HepG2 (cell line): Measurements from ENCODE around the gene FN1. TPM values are rescaled to one million over a fixed set of nuclear protein-coding genes. Genes with fewer than 3 reads are reported as not detected.

ENCODE experiments used
- ATF6 ChIP-seq: sonication (generic); formaldehyde crosslinking; conservative IDR thresholded peaks from 2 replicates; pipeline ENCODE4 v1.4.0; 2020; ENCODE audit warnings: missing genetic modification reagents
- EZH2 ChIP-seq: conservative IDR thresholded peaks from 2 replicates; pipeline ENCODE4 v1.6.1; 2012; ENCODE audit warnings: mild to moderate bottlenecking, low read depth, low read length, moderate library complexity
- KLF6 ChIP-seq: IDR thresholded peaks from 2 replicates; pipeline ENCODE4 v1.8.0; 2016; ENCODE audit warnings: missing biosample characterization, missing genetic modification reagents
- MIER2 ChIP-seq: IDR thresholded peaks from 2 replicates; pipeline ENCODE4 v1.6.1; 2016; ENCODE audit warnings: missing biosample characterization, missing genetic modification reagents
- MXI1 ChIP-seq: IDR thresholded peaks from 3 replicates; pipeline ENCODE4 v1.6.1; 2012; ENCODE audit warnings: low read depth, low read length, inconsistent platforms, borderline replicate concordance
- NFRKB ChIP-seq: fragments of 450-650 bp; IDR thresholded peaks from 2 replicates; pipeline ENCODE4 v1.6.1; 2017
- RCOR2 ChIP-seq: IDR thresholded peaks from 2 replicates; pipeline ENCODE4 v1.6.1; 2016; ENCODE audit warnings: missing biosample characterization, missing genetic modification reagents
- SKIL ChIP-seq: sonication (generic); formaldehyde crosslinking; IDR thresholded peaks from 2 replicates; pipeline ENCODE4 v1.8.0; 2022; ENCODE audit warnings: missing genetic modification reagents, mild to moderate bottlenecking, moderate library complexity, borderline replicate concordance
- SMAD1 ChIP-seq: sonication (generic); formaldehyde crosslinking; IDR thresholded peaks from 2 replicates; pipeline ENCODE4 v1.4.0; 2020; ENCODE audit warnings: missing genetic modification reagents, low read depth, mild to moderate bottlenecking, borderline replicate concordance
- ZBTB33 ChIP-seq: sonication (generic); formaldehyde crosslinking; IDR thresholded peaks from 2 replicates; pipeline ENCODE4 v1.4.0; 2020; ENCODE audit warnings: missing genetic modification reagents
- ZFP91 ChIP-seq: sonication (generic); formaldehyde crosslinking; IDR thresholded peaks from 2 replicates; pipeline ENCODE4 v1.9.0; 2022; ENCODE audit warnings: missing genetic modification reagents, mild to moderate bottlenecking, borderline replicate concordance
- ZNF275 ChIP-seq: sonication (generic); formaldehyde crosslinking; IDR thresholded peaks from 2 replicates; pipeline ENCODE4 v1.8.0; 2022; ENCODE audit warnings: missing genetic modification reagents, mild to moderate bottlenecking, inconsistent platforms, borderline replicate concordance
- ZNF3 ChIP-seq: IDR thresholded peaks from 2 replicates; pipeline ENCODE4 v1.7.0; 2017; ENCODE audit warnings: inconsistent platforms
- ZNF33A ChIP-seq: sonication (generic); formaldehyde crosslinking; IDR thresholded peaks from 2 replicates; pipeline ENCODE4 v1.5.1; 2020; ENCODE audit warnings: missing genetic modification reagents, mild to moderate bottlenecking, moderate library complexity, borderline replicate concordance
- ZNF773 ChIP-seq: sonication (generic); formaldehyde crosslinking; IDR thresholded peaks from 2 replicates; pipeline ENCODE4 v1.4.0; 2020; ENCODE audit warnings: missing genetic modification reagents, borderline replicate concordance
- ZNF777 ChIP-seq: sonication (generic); formaldehyde crosslinking; IDR thresholded peaks from 2 replicates; pipeline ENCODE4 v1.4.0; 2020; ENCODE audit warnings: missing genetic modification reagents
- ZNF784 ChIP-seq: sonication (generic); formaldehyde crosslinking; IDR thresholded peaks from 2 replicates; pipeline ENCODE4 v1.5.1; 2020; ENCODE audit warnings: missing genetic modification reagents, mild to moderate bottlenecking, borderline replicate concordance
- ZSCAN31 ChIP-seq: sonication (generic); formaldehyde crosslinking; IDR thresholded peaks from 2 replicates; pipeline ENCODE4 v1.5.0; 2020; ENCODE audit warnings: low read depth, mild to moderate bottlenecking, missing genetic modification reagents
- polyA plus RNA-seq, 8 experiments: library from polyadenylated mRNA; depleted of rRNA in 3 of 8; stranded (reverse) in 7 of 8; unstranded in 1 of 8; fragments of >200 nt; fragmentation: Illumina TruSeq in 4 of 8; extraction: Trizol in 4 of 8; gene quantifications; 2 replicates each; pipeline versions ENCODE4 v1.2.1 to v1.2.3, GENCODE V29; 2011 to 2016; ENCODE audit warnings: low read depth in 4 of 8, missing spikeins in 1 of 8, mixed read lengths in 1 of 8; ENCODE audit not compliant: insufficient read depth in 1 of 8
- total RNA-seq, 5 experiments: library from RNA; depleted of rRNA; stranded (reverse); fragments of >200 nt; fragmentation: Illumina TruSeq; extraction: Trizol; gene quantifications; 2 replicates each; pipeline ENCODE4 v1.2.3, GENCODE V29; 2016; ENCODE audit warnings: low read depth in 1 of 5

The FN1 gene
- total and polyA plus RNA-seq, 2 of the 13 experiments (the other 11 are each of a cell fraction or from before 2014, with no cell fraction given) = 1,847 to 6,471 TPM

GRCh38 chr2:215358891-215359575 is 76.8 kb downstream of the FN1 start (continued):
- TF ChIP-seq MXI1 = no peak
- TF ChIP-seq ZBTB33 = no peak
- TF ChIP-seq MIER2 (CRISPR knock-in tag) = no peak
- no peak for TF ChIP-seq KLF6 (CRISPR knock-in tag)
- TF ChIP-seq ZNF777 (CRISPR knock-in tag) = no peak
- TF ChIP-seq ZNF3 (CRISPR knock-in tag) = no peak
- TF ChIP-seq ZNF33A = no peak
- TF ChIP-seq ZNF784 = 0 out of 2 replicates have a peak, but pooled peaks have one; percentile 25
- no peak for TF ChIP-seq ZSCAN31 (CRISPR knock-in tag)
- no peak for TF ChIP-seq ZNF275 (CRISPR knock-in tag)
- no peak for TF ChIP-seq ZNF773
- TF ChIP-seq NFRKB = no peak
- peak; percentile 14; the same call in 1 of the 2 replicates for TF ChIP-seq ZFP91 (CRISPR knock-in tag)
- TF ChIP-seq RCOR2 = no peak
- TF ChIP-seq EZH2 = no peak
- no peak for TF ChIP-seq ATF6 (CRISPR knock-in tag)
- no peak for TF ChIP-seq SMAD1 (CRISPR knock-in tag)
- TF ChIP-seq SKIL (CRISPR knock-in tag) = no peak
